ENCODE data around the gene TCFL5. TPM values are rescaled to one million over a fixed set of nuclear protein-coding genes. Genes with fewer than 3 reads are reported as not detected.

The TCFL5 gene
- total and polyA plus RNA-seq, 2 experiments from 2014 or later: 1.7 to 18.5 TPM

DNA sequence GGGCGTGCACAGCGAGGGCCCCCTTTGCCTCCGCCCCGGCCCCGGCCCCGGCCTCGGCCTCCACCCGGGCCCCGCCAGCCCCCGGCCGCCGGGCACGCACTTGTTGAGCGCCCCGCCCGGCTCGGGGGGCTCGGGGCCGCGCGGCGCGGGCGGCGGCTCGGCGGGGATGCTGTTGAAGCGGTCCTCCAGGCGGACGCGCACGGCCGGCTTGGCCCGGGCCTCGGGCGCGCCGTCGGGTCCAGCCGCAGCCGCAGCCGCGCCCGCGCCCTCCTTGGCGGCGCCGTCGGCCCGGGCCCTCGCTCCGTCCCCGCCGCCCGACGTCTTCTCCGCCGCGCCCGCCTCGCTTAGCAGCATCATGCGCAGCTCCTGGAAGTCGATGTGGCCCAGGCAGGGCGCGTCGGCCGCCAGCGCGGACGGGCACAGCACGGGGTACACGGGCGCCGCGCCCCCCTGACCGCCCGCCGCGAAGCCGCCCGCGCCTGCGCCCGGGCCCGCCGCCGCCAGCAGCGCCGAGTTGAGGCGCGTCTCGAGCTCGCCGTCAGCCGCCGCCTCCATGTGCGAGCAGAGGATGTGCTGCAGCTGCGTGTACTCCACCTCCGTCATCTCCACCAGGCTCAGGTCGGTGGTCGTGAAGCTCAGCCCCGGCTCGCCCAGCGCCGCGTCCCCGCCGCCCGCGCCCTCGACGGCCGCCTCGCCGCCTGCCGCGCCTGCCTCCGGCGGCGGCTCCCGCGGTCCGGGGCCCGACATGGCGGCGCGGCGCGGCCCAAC is 514 bp downstream of the TCFL5 start:
- Histone ChIP-seq H3K36me3 (ENCODE audit: low read depth) (peaks cover 10% of the 10 kb centered on the region; the same call in 1 of the 2 replicates), H3K79me2 (ENCODE audit: insufficient read depth) (peaks cover 45% of the 10 kb centered on the region), H3K27ac (peak overlapping the region; percentile 35), H3K4me2 (ENCODE audit: unreplicated experiment) (peak overlapping the region; percentile 61), H3K4me3 (peak overlapping the region; percentile 70), H3K4me1 (ENCODE audit: insufficient read depth) (no peaks in the 10 kb centered on the region), H3K9ac (peak overlapping the region; percentile 67), H3F3A (ENCODE audit: insufficient read depth) (no peaks in the 10 kb centered on the region), H3K9me3 (ENCODE audit: low read depth) (no peaks in the 10 kb centered on the region), H2AFZ (peak overlapping the region; percentile 69; the same call in 1 of the 2 replicates), H3K27me3 (replicated peaks; ENCODE audit: insufficient read depth) (no peaks in the 10 kb centered on the region), H4K20me1 (ENCODE audit: insufficient read depth) (no peaks in the 10 kb centered on the region), H3K9me2 (ENCODE audit: insufficient read depth) (no peaks in the 10 kb centered on the region)
- in situ Hi-C loops (cut with MboI): no loop called here
- WGBS, 2 experiments (ENCODE audit: low coverage in 1 of 2, low lambda C conversion rate in 2 of 2, missing lambda C conversion rate in 2 of 2): 1% methylated on average over 88 to 94 of the region's 129 CpGs
- no peak for TF ChIP-seq EZH2 (IDR thresholded peaks at IDR 0.05; ENCODE audit: insufficient read depth, poor library complexity, severe bottlenecking)
- TF ChIP-seq EZH2phosphoT487 (IDR thresholded peaks at IDR 0.05; ENCODE audit: insufficient read depth, low read depth): no peak
- peak; percentile 64 for DNase-seq

DNA sequence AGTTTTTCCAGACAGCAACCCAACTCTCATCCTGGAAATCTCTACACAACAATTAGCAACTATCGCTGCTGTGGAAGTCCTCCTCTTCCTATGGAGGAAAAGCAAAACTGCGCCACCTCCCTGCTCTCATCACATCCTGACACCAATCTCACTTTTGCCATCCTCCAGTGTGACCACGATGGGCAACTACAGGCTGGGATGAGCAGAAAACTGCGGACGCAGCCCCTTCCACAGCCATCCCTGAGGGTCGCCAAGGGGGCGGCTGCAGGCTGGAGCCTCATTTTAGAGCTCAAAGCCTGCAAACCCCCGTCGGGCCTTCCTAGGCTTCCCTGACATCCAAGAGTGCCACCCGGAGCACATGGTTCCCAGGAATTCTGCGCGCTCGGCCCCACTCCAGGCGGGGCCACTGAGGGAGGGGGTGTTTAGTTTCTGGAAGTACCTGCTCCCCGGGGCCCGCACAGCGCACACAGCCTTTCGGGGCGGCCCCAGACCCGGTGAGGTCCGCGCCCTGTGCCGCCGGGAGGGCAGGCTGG is 1.2 kb downstream of the TCFL5 start:
- in situ Hi-C loops (cut with MboI): no loop called here
- WGBS, 2 experiments (ENCODE audit: low coverage in 1 of 2, low lambda C conversion rate in 2 of 2, missing lambda C conversion rate in 2 of 2): 0 to 2% methylated on average over 15 to 21 of the region's 24 CpGs

DNA sequence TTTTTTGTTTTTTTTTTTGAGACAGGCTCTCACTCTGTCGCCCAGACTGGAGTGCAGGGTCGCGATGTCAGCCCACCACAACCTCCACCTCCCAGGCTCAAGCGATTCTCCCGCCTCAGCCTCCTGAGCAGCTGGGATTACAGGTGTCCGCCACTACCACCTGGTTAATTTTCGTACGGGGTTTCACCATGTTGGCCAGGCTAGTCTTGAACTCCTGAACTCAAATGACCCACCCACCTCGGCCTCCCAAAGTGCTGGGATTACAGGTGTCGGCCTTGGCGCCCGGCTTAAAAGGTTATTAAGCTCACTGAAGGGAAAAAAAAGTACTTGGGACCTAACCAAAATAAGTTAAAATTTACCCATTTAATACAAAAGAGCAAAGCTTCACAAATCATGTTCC is 1.9 kb downstream of the TCFL5 start:
- Histone ChIP-seq H3K4me3 (peak overlapping the region; percentile 70), H3F3A (ENCODE audit: insufficient read depth) (no peaks in the 10 kb centered on the region), H3K4me2 (ENCODE audit: unreplicated experiment) (peak overlapping the region; percentile 61), H3K9ac (peak overlapping the region; percentile 67), H3K27me3 (replicated peaks; ENCODE audit: insufficient read depth) (no peaks in the 10 kb centered on the region), H3K27ac (peak overlapping the region; percentile 35), H4K20me1 (ENCODE audit: insufficient read depth) (no peaks in the 10 kb centered on the region), H3K9me3 (ENCODE audit: low read depth) (no peaks in the 10 kb centered on the region), H3K4me1 (ENCODE audit: insufficient read depth) (no peaks in the 10 kb centered on the region), H3K9me2 (ENCODE audit: insufficient read depth) (no peaks in the 10 kb centered on the region), H3K79me2 (ENCODE audit: insufficient read depth) (peaks cover 56% of the 10 kb centered on the region), H2AFZ (no peak overlapping the region), H3K36me3 (ENCODE audit: low read depth) (peaks cover 13% of the 10 kb centered on the region; the same call in 1 of the 2 replicates)
- 85 to 89% methylated on average over 12 of the region's 12 CpGs for WGBS, 2 experiments (ENCODE audit: low coverage in 1 of 2, low lambda C conversion rate in 2 of 2, missing lambda C conversion rate in 2 of 2)
- in situ Hi-C loops (cut with MboI): no loop called here
- TF ChIP-seq EZH2 (IDR thresholded peaks at IDR 0.05; ENCODE audit: insufficient read depth, poor library complexity, severe bottlenecking): no peak
- TF ChIP-seq EZH2phosphoT487 (IDR thresholded peaks at IDR 0.05; ENCODE audit: insufficient read depth, low read depth): no peak
- no peak for DNase-seq

More for the DNA sequence above, 1.2 kb downstream of the TCFL5 start:
- no peaks in the 10 kb centered on the region for H3K9me2 ChIP-seq (ENCODE audit: insufficient read depth)
- H3K79me2 ChIP-seq (ENCODE audit: insufficient read depth): peaks cover 51% of the 10 kb centered on the region
- H3K27ac ChIP-seq: peak overlapping the region; percentile 35
- TF ChIP-seq EZH2 (IDR thresholded peaks at IDR 0.05; ENCODE audit: insufficient read depth, poor library complexity, severe bottlenecking): no peak
- no peak for TF ChIP-seq EZH2phosphoT487 (IDR thresholded peaks at IDR 0.05; ENCODE audit: insufficient read depth, low read depth)
- no peaks in the 10 kb centered on the region for H3K9me3 ChIP-seq (ENCODE audit: low read depth)
- peak overlapping the region; percentile 61 for H3K4me2 ChIP-seq (ENCODE audit: unreplicated experiment)
- H2AFZ ChIP-seq: peak overlapping the region; percentile 69
- H3K27me3 ChIP-seq (replicated peaks; ENCODE audit: insufficient read depth): no peaks in the 10 kb centered on the region
- H3K9ac ChIP-seq: peak overlapping the region; percentile 67
- H4K20me1 ChIP-seq (ENCODE audit: insufficient read depth): no peaks in the 10 kb centered on the region
- DNase-seq: peak; percentile 68
- H3F3A ChIP-seq (ENCODE audit: insufficient read depth): no peaks in the 10 kb centered on the region
- peak overlapping the region; percentile 70 for H3K4me3 ChIP-seq
- H3K36me3 ChIP-seq (ENCODE audit: low read depth): peaks cover 10% of the 10 kb centered on the region; the same call in 1 of the 2 replicates
- no peaks in the 10 kb centered on the region for H3K4me1 ChIP-seq (ENCODE audit: insufficient read depth)

DNA sequence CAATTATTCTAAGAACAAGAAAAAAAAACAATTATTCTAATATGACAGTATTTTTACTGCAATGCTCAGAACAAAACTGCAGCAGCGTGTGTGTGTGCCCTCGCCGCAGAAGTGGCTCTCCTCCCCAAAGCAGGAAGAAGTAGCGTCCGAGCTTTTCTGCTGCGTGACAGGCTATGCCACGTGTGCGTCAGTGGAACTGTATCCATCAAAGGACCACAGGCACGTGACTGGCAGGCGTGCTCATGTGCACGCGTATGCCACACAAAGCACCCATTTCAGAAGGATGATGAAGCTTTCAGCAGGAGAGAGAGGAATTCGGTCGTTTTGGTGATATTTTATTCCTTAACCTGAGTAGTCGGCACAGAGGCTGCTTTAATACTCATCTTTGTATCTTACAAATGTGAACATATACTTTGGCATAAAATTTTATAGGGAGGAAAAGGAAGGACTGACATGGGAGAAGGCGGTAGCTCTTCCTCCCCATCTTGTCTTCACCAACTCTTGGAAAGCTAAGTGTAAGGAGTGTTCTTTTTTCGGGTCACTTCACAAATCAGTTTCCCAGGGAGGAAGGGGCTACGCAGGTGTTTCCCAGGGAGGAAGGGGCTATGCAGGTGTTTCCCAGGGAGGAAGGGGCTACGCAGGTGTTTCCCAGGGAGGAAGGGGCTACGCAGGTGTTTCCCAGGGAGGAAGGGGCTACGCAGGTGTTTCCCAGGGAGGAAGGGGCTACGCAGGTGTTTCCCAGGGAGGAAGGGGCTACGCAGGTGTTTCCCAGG is 3.4 kb downstream of the TCFL5 start:
- in situ Hi-C loops (cut with MboI): no loop called here
- TF ChIP-seq EZH2phosphoT487 (IDR thresholded peaks at IDR 0.05; ENCODE audit: insufficient read depth, low read depth) (no peak), EZH2 (IDR thresholded peaks at IDR 0.05; ENCODE audit: insufficient read depth, poor library complexity, severe bottlenecking) (no peak)
- Histone ChIP-seq H3K36me3 (ENCODE audit: low read depth) (peaks cover 17% of the 10 kb centered on the region; the same call in 1 of the 2 replicates), H3K9me3 (ENCODE audit: low read depth) (no peaks in the 10 kb centered on the region), H3K79me2 (ENCODE audit: insufficient read depth) (peaks cover 58% of the 10 kb centered on the region), H3K27ac (no peak overlapping the region), H3K4me3 (no peak overlapping the region), H4K20me1 (ENCODE audit: insufficient read depth) (no peaks in the 10 kb centered on the region), H3F3A (ENCODE audit: insufficient read depth) (no peaks in the 10 kb centered on the region), H3K27me3 (replicated peaks; ENCODE audit: insufficient read depth) (no peaks in the 10 kb centered on the region), H3K9ac (no peak overlapping the region), H3K4me1 (ENCODE audit: insufficient read depth) (no peaks in the 10 kb centered on the region), H2AFZ (no peak overlapping the region), H3K4me2 (ENCODE audit: unreplicated experiment) (no peak overlapping the region), H3K9me2 (ENCODE audit: insufficient read depth) (no peaks in the 10 kb centered on the region)
- no peak for DNase-seq
- WGBS, 2 experiments (ENCODE audit: low coverage in 1 of 2, low lambda C conversion rate in 2 of 2, missing lambda C conversion rate in 2 of 2): 86 to 89% methylated on average over 20 to 23 of the region's 23 CpGs

All from GM23248 (cell line).